K562 (cell line): ENCODE results near the gene PPP2R3B. TPM values are rescaled to one million over a fixed set of nuclear protein-coding genes. Genes with fewer than 3 reads are reported as not detected.

Experiments used
- C11orf30 ChIP-seq: fragments of 450-650 bp; IDR thresholded peaks from 2 replicates; pipeline ENCODE4 v1.6.1; 2016; ENCODE audit warnings: low read depth, mild to moderate bottlenecking
- CBFB ChIP-seq: sonication (generic); formaldehyde crosslinking; IDR thresholded peaks from 2 replicates; pipeline ENCODE4 v1.4.0; 2020; ENCODE audit warnings: mild to moderate bottlenecking, missing genetic modification reagents
- E4F1 ChIP-seq: fragments of 250-450 bp; sonication (Bioruptor Pico); IDR thresholded peaks from 2 replicates; pipeline ENCODE4 v1.5.0; 2021; ENCODE audit warnings: mild to moderate bottlenecking, borderline replicate concordance
- FOXM1 ChIP-seq, 2 experiments: fragments of 450-650 bp in 1 of 2; sonication (generic) in 1 of 2; formaldehyde crosslinking in 1 of 2; IDR thresholded peaks; 2 replicates each; pipeline versions ENCODE4 v1.6.1 to v1.9.0; 2017 to 2022; ENCODE audit warnings: low read depth in 2 of 2, mild to moderate bottlenecking in 2 of 2, missing genetic modification reagents in 1 of 2, moderate library complexity in 1 of 2
- MAFK ChIP-seq: IDR thresholded peaks from 2 replicates; pipeline ENCODE4 v1.6.1; 2011; ENCODE audit warnings: low read length, improper control_type of control experiment
- NBN ChIP-seq: fragments of 450-650 bp; IDR thresholded peaks from 2 replicates; pipeline ENCODE4 v1.6.1; 2016; ENCODE audit warnings: low read depth, mild to moderate bottlenecking
- PML ChIP-seq: IDR thresholded peaks from 2 replicates; pipeline ENCODE4 v1.6.1; 2012; ENCODE audit warnings: low read length, inconsistent platforms
- SMAD1 ChIP-seq: fragments of 150-350 bp; IDR thresholded peaks from 2 replicates; pipeline ENCODE4 v1.6.1; 2014; ENCODE audit warnings: low read length, low read depth; ENCODE audit not compliant: partially characterized antibody
- TFAP4 ChIP-seq: sonication (generic); formaldehyde crosslinking; IDR thresholded peaks from 2 replicates; pipeline ENCODE4 v1.8.0; 2022; ENCODE audit warnings: missing genetic modification reagents, mild to moderate bottlenecking, moderate library complexity, borderline replicate concordance
- ZC3H4 ChIP-seq: sonication (generic); formaldehyde crosslinking; IDR thresholded peaks from 2 replicates; pipeline ENCODE4 v1.9.0; 2021; ENCODE audit warnings: missing genetic modification reagents, borderline replicate concordance
- ZFPM2 ChIP-seq: fragments of 250-450 bp; sonication (Bioruptor Pico); IDR thresholded peaks from 2 replicates; pipeline ENCODE4 v1.5.1; 2022; ENCODE audit warnings: mild to moderate bottlenecking
- ZNF143 ChIP-seq: sonication (generic); formaldehyde crosslinking; IDR thresholded peaks from 2 replicates; pipeline ENCODE4 v1.9.0; 2022; ENCODE audit warnings: mild to moderate bottlenecking, missing genetic modification reagents
- ZNF644 ChIP-seq: fragments of 200-800 bp; sonication (Bioruptor generic); IDR thresholded peaks from 2 replicates; pipeline ENCODE4 v1.6.1; 2016; ENCODE audit warnings: low read depth, missing genetic modification characterization, missing compliant biosample characterization
- polyA plus RNA-seq, 8 experiments: library from polyadenylated mRNA; depleted of rRNA in 4 of 8; stranded (reverse) in 5 of 8; unstranded in 3 of 8; fragments of >200 nt; fragmentation: Nextera tagmentation in 2 of 8; fragmentation: Illumina TruSeq in 1 of 8; extraction: Ambion mirVana in 2 of 8; extraction: Trizol in 1 of 8; gene quantifications; 2 replicates each; pipeline versions ENCODE4 v1.2.1 to v1.2.3, GENCODE V29; 2011 to 2014; ENCODE audit warnings: inconsistent platforms in 1 of 8, missing spikeins in 1 of 8
- total RNA-seq, 7 experiments: library from RNA; depleted of rRNA in 6 of 7; stranded (reverse); fragments of >200 nt in 6 of 7; fragmentation: Illumina TruSeq in 2 of 7; extraction: Trizol in 2 of 7; gene quantifications; 2 replicates each; pipeline versions ENCODE4 v1.2.1 to v1.2.3, GENCODE V29; 2011 to 2021; ENCODE audit warnings: low replicate concordance in 1 of 7

The PPP2R3B gene
- total and polyA plus RNA-seq, 9 of the 15 experiments (the other 6 are each of a cell fraction or from before 2014, with no cell fraction given), result 0.04 to 18.2 (median 8.2) TPM; not detected in 1

GRCh38 chrX:368811-369562, 17.7 kb downstream of the PPP2R3B start (continued):
- TF ChIP-seq E4F1 (CRISPR knock-in tag) (no peak), SMAD1 (no peak), MAFK (peak; percentile 40; the same call in 1 of the 2 replicates), ZC3H4 (CRISPR knock-in tag) (no peak), C11orf30 (peak; percentile 76), NBN (no peak), CBFB (no peak), PML (no peak), ZNF143 (CRISPR knock-in tag) (no peak), ZNF644 (no peak), ZFPM2 (no peak), FOXM1 (IDR thresholded peaks at IDR 0.05; ENCODE audit: low read depth) (no peak), FOXM1 (CRISPR knock-in tag; IDR thresholded peaks at IDR 0.05; ENCODE audit: low read depth) (no peak), TFAP4 (CRISPR knock-in tag) (no peak)
